AG10803 (cell line): Measurements from ENCODE around the gene LASP1.

Source experiments
- DNase-seq: peaks from one replicate; pipeline ENCODE4 v3.0.0; 2010; ENCODE audit warnings: low read depth
- H3K4me3 ChIP-seq: 2 replicates; pipeline ENCODE4 v1.5.1; 2011; ENCODE audit warnings: mild to moderate bottlenecking, low read length, control low read depth
- CTCF ChIP-seq: conservative IDR thresholded peaks from 2 replicates; pipeline ENCODE4 v1.5.1; 2011; ENCODE audit warnings: mild to moderate bottlenecking, low read length, control low read depth, inconsistent platforms

Gene LASP1

GRCh38 chr17:38914741-38915638, 45.1 kb downstream of the LASP1 start:
- DNase-seq = no peak
- no peak overlapping the region for H3K4me3 ChIP-seq
- no peak for TF ChIP-seq CTCF

GRCh38 chr17:38915639-38915995, 45.8 kb downstream of the LASP1 start:
- TF ChIP-seq CTCF = no peak
- H3K4me3 ChIP-seq = no peak overlapping the region
- DNase-seq = no peak

- no peak for TF ChIP-seq CTCF
- no peak overlapping the region for H3K4me3 ChIP-seq
- no peak for DNase-seq
Observed at GRCh38 chr17:38916771-38917170, 46.9 kb downstream of the LASP1 start.

- no peak overlapping the region for H3K4me3 ChIP-seq
- no peak for TF ChIP-seq CTCF
- DNase-seq = no peak
Observed at GRCh38 chr17:38917259-38917658, 47.4 kb downstream of the LASP1 start.

- no peak overlapping the region for H3K4me3 ChIP-seq
- TF ChIP-seq CTCF = no peak
- DNase-seq = no peak
Observed at GRCh38 chr17:38918129-38918913, 48.5 kb downstream of the LASP1 start.

- no peak overlapping the region for H3K4me3 ChIP-seq
- TF ChIP-seq CTCF = no peak
- no peak for DNase-seq
Observed at GRCh38 chr17:38918916-38919315, 49.1 kb downstream of the LASP1 start.
